Endodermal cell (in vitro differentiated cells): ENCODE measurements around the gene CDKL5. TPM values are rescaled to one million over a fixed set of nuclear protein-coding genes. Genes with fewer than 3 reads are reported as not detected.

Experiments used
- DNase-seq: peaks from one replicate; pipeline ENCODE4 v3.0.0-alpha.2; 2017
- H3K27ac ChIP-seq: 2 replicates; pipeline ENCODE4 v1.5.1; 2013; ENCODE audit warnings: mild to moderate bottlenecking, low read depth, low read length, moderate library complexity
- H3K27me3 ChIP-seq: 2 replicates; pipeline ENCODE4 v1.6.1; 2013; ENCODE audit warnings: mild to moderate bottlenecking, low read length, moderate library complexity; ENCODE audit not compliant: insufficient read depth, control insufficient read depth, poor library complexity, severe bottlenecking
- H3K36me3 ChIP-seq: 2 replicates; pipeline ENCODE4 v1.7.0; 2013; ENCODE audit warnings: mild to moderate bottlenecking, low read length, moderate library complexity; ENCODE audit not compliant: control insufficient read depth, insufficient read depth
- H3K4me1 ChIP-seq: one replicate; pipeline ENCODE4 v1.7.0; 2013; ENCODE audit warnings: low read length; ENCODE audit not compliant: control insufficient read depth, insufficient read depth
- H3K4me3 ChIP-seq: 2 replicates; pipeline ENCODE4 v1.5.1; 2013; ENCODE audit warnings: mild to moderate bottlenecking, low read length, moderate library complexity
- H3K9ac ChIP-seq: 2 replicates; pipeline ENCODE4 v1.6.1; 2013; ENCODE audit warnings: mild to moderate bottlenecking, low read length, moderate library complexity; ENCODE audit not compliant: poor library complexity, severe bottlenecking; ENCODE audit errors: extremely low read depth
- H3K9me3 ChIP-seq: 2 replicates; pipeline ENCODE4 v1.6.1; 2013; ENCODE audit warnings: mild to moderate bottlenecking, low read length, moderate library complexity; ENCODE audit not compliant: control insufficient read depth
- H3K27ac Mint-ChIP-seq: 2 replicates; pipeline ENCODE4 v1.8.0; 2020; ENCODE audit warnings: mixed read lengths
- H3K27me3 Mint-ChIP-seq: 2 replicates; pipeline ENCODE4 v1.8.0; 2021; ENCODE audit warnings: mild to moderate bottlenecking, mixed read lengths; ENCODE audit not compliant: insufficient read depth
- H3K36me3 Mint-ChIP-seq: 2 replicates; pipeline ENCODE4 v1.8.0; 2020; ENCODE audit warnings: low read depth, mixed read lengths
- H3K4me1 Mint-ChIP-seq: 2 replicates; pipeline ENCODE4 v1.8.0; 2020; ENCODE audit warnings: mixed read lengths
- H3K4me3 Mint-ChIP-seq: 2 replicates; pipeline ENCODE4 v1.8.0; 2020; ENCODE audit warnings: mild to moderate bottlenecking, moderate library complexity, mixed read lengths
- H3K9me3 Mint-ChIP-seq: 2 replicates; pipeline ENCODE4 v1.8.0; 2020; ENCODE audit warnings: mild to moderate bottlenecking, mixed read lengths
- CTCF ChIP-seq: fragments of 200-600 bp; sonication (generic); conservative IDR thresholded peaks from 2 replicates; pipeline ENCODE4 v1.5.0; 2021; ENCODE audit warnings: antibody characterized with exemption, mild to moderate bottlenecking
- WGBS, 2 experiments: methylation state at CpG; one replicate each; pipeline versions ENCODE4 v1.1.5 to v1.1.7; 2013; ENCODE audit warnings: missing lambda C conversion rate in 2 of 2, mixed read lengths in 1 of 2; ENCODE audit not compliant: insufficient coverage in 1 of 2, insufficient read length in 1 of 2; 5-methylcytosine and 5-hydroxymethylcytosine counted together
- total RNA-seq, 2 donors: library from RNA; stranded (reverse); fragmentation: NEBNext Ultra II Directional in 1 of 2; extraction: Animal tissue kit (Norgen Biotek cat#: 25700) in 1 of 2; gene quantifications; 2 replicates in 1 of 2; 3 replicates in 1 of 2; pipeline ENCODE4 v1.2.1, GENCODE V29; 2021

CDKL5 gene
- total RNA-seq, 2 donors from 2014 or later: 18.2 to 19.3 TPM

DNA sequence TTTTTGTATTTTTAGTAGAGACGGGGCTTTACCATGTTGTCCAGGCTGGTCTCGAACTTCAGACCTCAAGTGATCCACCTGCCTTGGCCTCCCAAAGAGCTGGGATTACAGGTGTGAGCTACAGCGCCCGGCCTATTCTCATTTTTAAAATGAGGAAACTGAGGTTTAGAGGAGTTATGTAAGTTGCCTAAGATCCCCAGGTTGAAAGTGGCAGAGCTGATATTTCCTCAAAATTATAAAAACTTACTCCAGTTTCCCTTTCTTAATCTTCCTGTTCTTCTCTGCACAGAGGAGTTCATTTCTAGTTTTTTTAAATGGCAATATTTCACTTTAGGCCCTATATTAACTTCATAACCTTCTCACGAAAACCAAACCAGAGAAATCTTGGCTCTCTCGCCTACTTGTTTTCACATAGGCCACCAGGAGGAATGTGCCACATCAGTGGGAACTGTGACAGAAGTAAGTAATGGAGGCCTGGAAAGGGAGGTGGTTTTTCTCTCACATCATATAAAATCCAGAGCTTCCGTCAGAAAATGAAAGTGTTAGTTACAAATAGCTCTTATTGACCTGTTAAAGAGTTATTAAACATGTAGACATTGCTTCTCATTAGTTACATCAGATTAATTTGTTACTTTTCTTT, 262.6 kb downstream of the CDKL5 start:
- no peak overlapping the region for H3K27ac ChIP-seq
- no peak for TF ChIP-seq CTCF
- H3K27ac Mint-ChIP-seq: no peak overlapping the region
- no peak overlapping the region for H3K4me3 Mint-ChIP-seq
- H3K9ac ChIP-seq: no peak overlapping the region
- H3K27me3 Mint-ChIP-seq: no peaks in the 10 kb centered on the region
- H3K4me1 Mint-ChIP-seq: peaks cover 11% of the 10 kb centered on the region
- H3K9me3 ChIP-seq: no peaks in the 10 kb centered on the region
- no peaks in the 10 kb centered on the region for H3K4me1 ChIP-seq
- H3K27me3 ChIP-seq: no peaks in the 10 kb centered on the region
- peaks cover 67% of the 10 kb centered on the region for H3K9me3 Mint-ChIP-seq
- no peaks in the 10 kb centered on the region for H3K36me3 Mint-ChIP-seq
- WGBS, 2 experiments: 85 to 95% methylated on average over 2 to 5 of the region's 7 CpGs
- no peak for DNase-seq
- no peaks in the 10 kb centered on the region for H3K36me3 ChIP-seq
- no peak overlapping the region for H3K4me3 ChIP-seq

DNA sequence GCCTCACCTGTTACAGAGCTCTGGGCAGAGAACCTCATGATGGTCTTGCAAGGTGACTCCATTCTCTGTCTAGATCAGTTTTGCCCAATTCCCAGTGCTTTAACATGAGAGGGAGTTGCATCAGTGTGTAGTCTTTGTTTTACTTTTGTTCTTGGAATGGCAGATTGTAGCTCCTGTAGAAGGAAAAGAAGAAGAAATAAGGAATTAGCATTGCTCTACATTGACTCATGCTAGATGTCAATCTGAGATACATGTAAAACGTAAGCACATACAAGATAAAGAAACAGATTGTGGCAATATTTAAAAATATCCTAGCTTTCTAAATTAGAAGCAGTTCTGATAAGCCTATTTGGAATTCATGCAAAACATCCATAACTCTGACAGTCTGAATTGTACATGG, 266.0 kb downstream of the CDKL5 start:
- Histone ChIP-seq H3K27me3 (no peaks in the 10 kb centered on the region), H3K9me3 (peaks cover 8% of the 10 kb centered on the region), H3K9ac (no peak overlapping the region), H3K36me3 (no peaks in the 10 kb centered on the region), H3K27ac (no peak overlapping the region), H3K4me1 (no peaks in the 10 kb centered on the region), H3K4me3 (no peak overlapping the region)
- TF ChIP-seq CTCF: no peak
- WGBS, 2 experiments: no CpG with 5 or more reads among the region's 1 CpG
- no peaks in the 10 kb centered on the region for H3K27me3 Mint-ChIP-seq
- no peak for DNase-seq
- H3K9me3 Mint-ChIP-seq: peaks cover 74% of the 10 kb centered on the region
- peaks cover 3% of the 10 kb centered on the region for H3K36me3 Mint-ChIP-seq
- no peak overlapping the region for H3K27ac Mint-ChIP-seq
- H3K4me1 Mint-ChIP-seq: peaks cover 11% of the 10 kb centered on the region
- H3K4me3 Mint-ChIP-seq: no peak overlapping the region

DNA sequence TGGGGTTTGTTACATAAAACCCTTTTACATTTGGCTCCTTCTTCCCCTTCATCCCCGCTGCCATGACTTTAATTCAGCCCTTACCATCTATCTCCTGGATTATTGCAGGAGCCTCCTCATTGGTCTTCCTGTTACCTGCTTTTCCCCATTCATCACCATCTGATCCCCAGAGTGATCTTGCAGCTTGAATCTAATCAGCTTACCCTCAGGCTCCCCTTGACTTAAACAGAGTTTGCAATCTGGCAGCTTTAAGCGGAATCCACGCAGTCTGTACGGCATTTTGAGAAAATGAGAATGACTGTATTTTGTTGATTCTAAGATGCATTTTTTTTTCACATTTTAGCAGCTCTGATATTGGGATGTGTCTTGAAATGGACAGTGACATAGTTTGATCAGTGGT, 267.1 kb downstream of the CDKL5 start:
- Mint-ChIP-seq H3K27ac (no peak overlapping the region), H3K27me3 (no peaks in the 10 kb centered on the region)

More for the DNA sequence above, 267.1 kb downstream of the CDKL5 start:
- Mint-ChIP-seq H3K9me3 (peaks cover 81% of the 10 kb centered on the region), H3K36me3 (peaks cover 3% of the 10 kb centered on the region), H3K4me3 (no peak overlapping the region), H3K4me1 (peaks cover 11% of the 10 kb centered on the region)
- H3K9ac ChIP-seq: no peak overlapping the region
- WGBS, 2 experiments: 89 to 100% methylated on average over 1 to 4 of the region's 4 CpGs
- DNase-seq: no peak
- no peaks in the 10 kb centered on the region for H3K36me3 ChIP-seq
- H3K27me3 ChIP-seq: no peaks in the 10 kb centered on the region
- TF ChIP-seq CTCF: no peak
- no peak overlapping the region for H3K27ac ChIP-seq
- H3K4me3 ChIP-seq: no peak overlapping the region
- H3K4me1 ChIP-seq: no peaks in the 10 kb centered on the region
- H3K9me3 ChIP-seq: peaks cover 8% of the 10 kb centered on the region
